ENCODE results near the gene MEAF6. TPM values are rescaled to one million over a fixed set of nuclear protein-coding genes. Genes with fewer than 3 reads are reported as not detected.

MEAF6 gene
- total and polyA plus RNA-seq, 7 donors, result 27.2 to 109 (median 35.4) TPM

DNA sequence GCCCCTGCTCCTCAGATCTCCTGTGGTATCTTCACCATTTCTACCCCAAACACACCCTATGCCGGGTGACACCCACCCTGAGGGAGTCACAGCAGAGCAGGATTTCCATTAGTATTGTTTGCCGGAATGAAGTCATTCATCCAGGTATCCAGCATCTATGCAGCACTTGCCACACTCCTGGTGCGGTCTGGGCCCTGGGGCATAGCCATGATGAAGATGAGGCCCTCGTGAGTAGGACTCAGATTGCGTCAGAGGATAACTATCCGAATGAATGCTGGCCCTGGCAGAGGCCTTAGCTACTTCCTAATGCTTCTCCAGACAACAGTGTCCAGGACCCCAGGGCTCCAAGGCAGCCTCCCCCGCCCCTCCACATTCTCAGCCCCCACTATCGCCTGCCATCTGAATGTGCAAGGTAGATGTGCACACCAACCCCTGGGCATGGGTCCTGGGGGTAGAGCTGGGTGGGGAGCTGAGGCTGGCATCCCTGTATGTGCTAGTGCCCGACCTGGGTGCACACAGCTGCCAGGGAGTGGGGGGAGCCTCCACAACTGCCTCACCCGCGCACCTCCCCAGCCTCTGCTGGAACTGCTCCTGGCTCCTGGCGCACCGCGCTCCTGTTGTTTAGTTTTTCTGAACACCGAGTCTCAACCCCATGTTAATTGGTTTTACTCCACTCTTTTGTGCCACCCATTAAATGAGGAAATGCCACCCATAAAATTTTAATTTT is 65.7 kb downstream of the MEAF6 start:
- no peak overlapping the region for H3K4me3 ChIP-seq
- intact Hi-C loops (cut with DNase I), result no loop called here
- H3K27ac ChIP-seq, result no peak overlapping the region
- DNase-seq (no peak), ATAC-seq (peak in 1 of 4 donors; percentile 34)
- peaks cover 0 to 37% (median 6%) of the 10 kb centered on the region in 3 donors for H3K27me3 ChIP-seq (ENCODE audit: insufficient read depth in 3 of 3, low read length in 2 of 3)
- WGBS, 3 donors, result 36 to 44% (median 36%) methylated on average over 15 of the region's 15 CpGs
- no peaks in the 10 kb centered on the region for H3K4me1 ChIP-seq
- TF ChIP-seq, protein P1, sequence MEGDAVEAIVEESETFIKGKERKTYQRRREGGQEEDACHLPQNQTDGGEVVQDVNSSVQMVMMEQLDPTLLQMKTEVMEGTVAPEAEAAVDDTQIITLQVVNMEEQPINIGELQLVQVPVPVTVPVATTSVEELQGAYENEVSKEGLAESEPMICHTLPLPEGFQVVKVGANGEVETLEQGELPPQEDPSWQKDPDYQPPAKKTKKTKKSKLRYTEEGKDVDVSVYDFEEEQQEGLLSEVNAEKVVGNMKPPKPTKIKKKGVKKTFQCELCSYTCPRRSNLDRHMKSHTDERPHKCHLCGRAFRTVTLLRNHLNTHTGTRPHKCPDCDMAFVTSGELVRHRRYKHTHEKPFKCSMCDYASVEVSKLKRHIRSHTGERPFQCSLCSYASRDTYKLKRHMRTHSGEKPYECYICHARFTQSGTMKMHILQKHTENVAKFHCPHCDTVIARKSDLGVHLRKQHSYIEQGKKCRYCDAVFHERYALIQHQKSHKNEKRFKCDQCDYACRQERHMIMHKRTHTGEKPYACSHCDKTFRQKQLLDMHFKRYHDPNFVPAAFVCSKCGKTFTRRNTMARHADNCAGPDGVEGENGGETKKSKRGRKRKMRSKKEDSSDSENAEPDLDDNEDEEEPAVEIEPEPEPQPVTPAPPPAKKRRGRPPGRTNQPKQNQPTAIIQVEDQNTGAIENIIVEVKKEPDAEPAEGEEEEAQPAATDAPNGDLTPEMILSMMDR (IDR thresholded peaks at IDR 0.05), result no peak
- no peaks in the 10 kb centered on the region for H3K36me3 ChIP-seq (ENCODE audit: insufficient read depth in 1 of 2, low read depth in 1 of 2)
- no peaks in the 10 kb centered on the region for H3K9me3 ChIP-seq

DNA sequence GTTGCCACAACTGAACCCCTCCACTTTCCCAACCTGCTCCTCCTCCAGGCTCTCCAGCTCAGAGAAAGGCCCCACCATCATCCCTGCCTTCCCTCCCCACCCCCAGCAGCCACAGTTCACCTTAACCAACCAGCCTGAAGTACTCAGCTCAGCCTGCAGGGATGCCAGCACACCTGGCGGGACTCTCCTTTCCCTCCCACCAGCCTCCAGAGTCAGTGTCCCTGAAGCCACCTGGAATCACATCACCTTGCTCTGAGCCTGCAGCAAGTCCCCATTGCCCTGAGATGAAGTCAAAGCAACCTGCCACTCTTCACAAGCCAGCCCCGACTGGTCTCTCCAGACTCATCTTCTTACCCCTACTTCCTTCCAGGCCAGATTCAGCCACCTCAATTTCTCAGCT is 66.4 kb downstream of the MEAF6 start:
- H3K4me1 ChIP-seq, result no peaks in the 10 kb centered on the region
- ATAC-seq (peak in 1 of 4 donors; percentile 19), DNase-seq (no peak)
- no peaks in the 10 kb centered on the region for H3K36me3 ChIP-seq (ENCODE audit: insufficient read depth in 1 of 2, low read depth in 1 of 2)
- H3K9me3 ChIP-seq, result no peaks in the 10 kb centered on the region
- TF ChIP-seq, protein P1 (IDR thresholded peaks at IDR 0.05), result no peak
- intact Hi-C loops (cut with DNase I), result no loop called here
- peaks cover 0 to 41% (median 6%) of the 10 kb centered on the region in 3 donors for H3K27me3 ChIP-seq (ENCODE audit: insufficient read depth in 3 of 3, low read length in 2 of 3)
- no peak overlapping the region for H3K27ac ChIP-seq
- no peak overlapping the region for H3K4me3 ChIP-seq
- WGBS, 3 donors, result 41 to 70% (median 53%) methylated on average over 2 of the region's 2 CpGs

DNA sequence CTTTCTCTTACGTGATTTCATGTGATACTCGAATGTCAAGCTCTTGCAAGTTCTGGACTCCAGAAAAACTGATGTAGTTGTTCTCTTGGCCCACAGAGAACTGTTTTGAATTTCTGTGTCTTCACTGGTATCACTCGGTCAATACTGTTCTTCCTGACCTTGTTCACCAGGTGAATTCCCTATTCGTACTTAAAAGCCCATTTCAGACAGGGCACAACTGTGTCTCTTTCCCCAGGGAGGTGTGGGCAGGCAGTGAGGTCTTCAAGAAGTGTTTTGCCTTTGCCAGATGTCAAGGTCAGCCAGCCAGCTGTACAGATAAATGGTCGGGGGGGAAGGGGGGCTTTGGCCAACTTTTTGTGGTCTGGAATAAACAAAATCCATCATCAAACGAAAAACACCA is 67.7 kb downstream of the MEAF6 start:
- Histone ChIP-seq H3K4me3 (no peak overlapping the region), H3K27me3 (ENCODE audit: insufficient read depth in 3 of 3, low read length in 2 of 3) (peaks cover 0 to 43% (median 6%) of the 10 kb centered on the region in 3 donors), H3K9me3 (no peaks in the 10 kb centered on the region), H3K4me1 (no peaks in the 10 kb centered on the region), H3K27ac (no peak overlapping the region), H3K36me3 (ENCODE audit: insufficient read depth in 1 of 2, low read depth in 1 of 2) (no peaks in the 10 kb centered on the region)
- intact Hi-C loops (cut with DNase I), result no loop called here
- TF ChIP-seq, protein P1 (IDR thresholded peaks at IDR 0.05), result no peak
- no peak for ATAC-seq
- 35 to 43% (median 37%) methylated on average over 6 of the region's 6 CpGs for WGBS, 3 donors
- no peak for DNase-seq

DNA sequence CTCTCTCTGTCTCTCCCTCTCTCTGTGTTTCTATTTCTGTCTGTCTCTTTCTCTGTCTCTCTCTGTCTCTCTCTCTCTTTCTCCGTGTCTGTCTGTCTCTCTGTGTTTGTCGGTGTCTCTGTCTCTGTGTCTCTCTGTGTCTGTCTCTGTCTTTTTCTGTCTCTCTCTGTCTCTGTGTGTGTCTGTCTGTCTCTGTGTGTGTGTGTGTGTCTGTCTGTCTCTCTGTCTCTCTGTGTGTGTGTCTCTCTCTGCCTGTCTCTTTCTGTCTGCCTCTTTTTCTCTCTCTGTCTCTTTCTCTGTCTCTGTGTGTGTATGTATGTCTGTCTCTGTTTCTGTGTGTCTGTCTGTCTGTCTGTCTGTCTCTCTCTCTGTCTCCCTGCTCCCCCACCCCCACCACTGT is 71.9 kb downstream of the MEAF6 start:
- Histone ChIP-seq H3K27ac (no peak overlapping the region), H3K9me3 (no peaks in the 10 kb centered on the region), H3K36me3 (ENCODE audit: insufficient read depth in 1 of 2, low read depth in 1 of 2) (no peaks in the 10 kb centered on the region), H3K4me1 (no peaks in the 10 kb centered on the region), H3K4me3 (no peak overlapping the region), H3K27me3 (ENCODE audit: insufficient read depth in 3 of 3, low read length in 2 of 3) (peaks cover 4 to 28% (median 4%) of the 10 kb centered on the region in 3 donors)
- ATAC-seq (no peak), DNase-seq (no peak)
- TF ChIP-seq, protein P1 (IDR thresholded peaks at IDR 0.05), result no peak
- intact Hi-C loops (cut with DNase I), result no loop called here
- 68 to 75% (median 75%) methylated on average over 2 of the region's 2 CpGs for WGBS, 3 donors

Other genes with a start within 250 kb of the MEAF6 start
- 10 to 100 TPM in 3 of 4 donors, 1 to 10 TPM in 1; 1.9 to 30.2 (median 15.6) TPM for gene ZC3H12A, start 40.2 kb downstream of the MEAF6 start, total RNA-seq
- 10 to 100 TPM in 1 of 3 donors, 1 to 10 TPM in 2; 3.2 to 23.3 (median 3.7) TPM for gene ZC3H12A, start 40.2 kb downstream of the MEAF6 start, polyA plus RNA-seq
- gene SNIP1, start 39.5 kb upstream of the MEAF6 start, total RNA-seq, result 10 to 100 TPM in 1 of 4 donors, 1 to 10 TPM in 3; 8.1 to 11.9 (median 9.3) TPM
- 1 to 10 TPM; 4.1 to 8.0 (median 7.4) TPM for gene SNIP1, start 39.5 kb upstream of the MEAF6 start, polyA plus RNA-seq
- gene DNALI1, start 42.2 kb upstream of the MEAF6 start, total RNA-seq, result 1 to 10 TPM; 1.2 to 2.0 (median 1.3) TPM
- 1 to 10 TPM in 2 of 3 donors, under 1 TPM in 1; 0.82 to 2.1 (median 1.1) TPM for gene DNALI1, start 42.2 kb upstream of the MEAF6 start, polyA plus RNA-seq
- 10 to 100 TPM; 29.6 to 52.3 (median 49.5) TPM for gene GNL2, start 81.2 kb upstream of the MEAF6 start, total RNA-seq
- 100 to 1,000 TPM in 1 of 3 donors, 10 to 100 TPM in 2; 48.2 to 104 (median 58.9) TPM for gene GNL2, start 81.2 kb upstream of the MEAF6 start, polyA plus RNA-seq
- not detected for gene RSPO1, start 120.1 kb upstream of the MEAF6 start, total RNA-seq
- under 1 TPM in 1 of 3 donors, not detected in 2; 0.01 TPM for gene RSPO1, start 120.1 kb upstream of the MEAF6 start, polyA plus RNA-seq
- gene CDCA8, start 177.8 kb upstream of the MEAF6 start, total RNA-seq, result under 1 TPM; 0.10 to 0.67 (median 0.14) TPM
- gene CDCA8, start 177.8 kb upstream of the MEAF6 start, polyA plus RNA-seq, result under 1 TPM; 0.23 to 0.78 (median 0.66) TPM